ENCODE results near the gene MARS2.
"Not testable (repeated sequence)": the region's sequence is repeated elsewhere in the genome, so short reads cannot be mapped to it uniquely, and the experiment has no call there.

The MARS2 gene

GRCh38 chr2:197705121-197705911 lies at the start of gene MARS2:
Gene MARS2, plus strand, starts transcription at chr2:197705369. Its CDS starts 37 bp downstream, at chr2:197705406.
- peak; percentile 97 for DNase-seq

- DNase-seq, result no peak
These were observed 47.6 kb upstream of the MARS2 start for GRCh38 chr2:197657562-197657961.

GRCh38 chr2:197661626-197662025 lies 43.5 kb upstream of the MARS2 start:
- no peak for DNase-seq

GRCh38 chr2:197666277-197666676 lies 38.9 kb upstream of the MARS2 start:
- no peak for DNase-seq

- no peak for DNase-seq
These were observed 36.9 kb upstream of the MARS2 start for GRCh38 chr2:197668296-197668695.

- DNase-seq, result no peak
These were observed 36.1 kb upstream of the MARS2 start for GRCh38 chr2:197669077-197669476.

- DNase-seq, result no peak
These were observed 32.7 kb upstream of the MARS2 start for GRCh38 chr2:197672371-197672893.

GRCh38 chr2:197673106-197673505 lies 32.1 kb upstream of the MARS2 start:
- DNase-seq, result no peak

- DNase-seq, result peak; percentile 46
These were observed 31.6 kb upstream of the MARS2 start for GRCh38 chr2:197673606-197674005.

- DNase-seq, result peak; percentile 30
These were observed 31.1 kb upstream of the MARS2 start for GRCh38 chr2:197674060-197674459.

GRCh38 chr2:197674591-197674990 lies 30.6 kb upstream of the MARS2 start:
- DNase-seq, result peak; percentile 62

GRCh38 chr2:197675246-197675645 lies 29.9 kb upstream of the MARS2 start, which contains the start of gene RFTN2:
Gene RFTN2, minus strand, starts transcription at chr2:197675587. Its CDS starts 129 bp downstream, at chr2:197675458.
- peak; percentile 66 for DNase-seq

- DNase-seq, result peak; percentile 84
These were observed 29.4 kb upstream of the MARS2 start for GRCh38 chr2:197675711-197676188.

- no peak for DNase-seq
These were observed 28.1 kb upstream of the MARS2 start for GRCh38 chr2:197677056-197677455.

- DNase-seq, result no peak
These were observed 27.7 kb upstream of the MARS2 start for GRCh38 chr2:197677483-197677882.

GRCh38 chr2:197695206-197695605 lies 10.0 kb upstream of the MARS2 start:
- DNase-seq, result not testable (repeated sequence)

- not testable (repeated sequence) for DNase-seq
These were observed 9.2 kb upstream of the MARS2 start for GRCh38 chr2:197695971-197696370.

GRCh38 chr2:197696571-197696970 lies 8.6 kb upstream of the MARS2 start:
- DNase-seq, result not testable (repeated sequence)

GRCh38 chr2:197699724-197700123 lies 5.4 kb upstream of the MARS2 start:
- DNase-seq, result not testable (repeated sequence)

- no peak for DNase-seq
These were observed 4.2 kb upstream of the MARS2 start for GRCh38 chr2:197700960-197701359.

GRCh38 chr2:197704434-197705120 lies 592 bp upstream of the MARS2 start:
- DNase-seq, result peak; percentile 7

- peak; percentile 5 for DNase-seq
These were observed 1.0 kb downstream of the MARS2 start for GRCh38 chr2:197705912-197706838.

GRCh38 chr2:197706839-197707207 lies 1.7 kb downstream of the MARS2 start:
- peak; percentile 4 for DNase-seq

Measured in eye (tissue), 1 donor.